Uterus (tissue), 4 donors: ENCODE data around the gene LETM1. TPM values are rescaled to one million over a fixed set of nuclear protein-coding genes. Genes with fewer than 3 reads are reported as not detected.

ENCODE experiments used
- DNase-seq, 2 donors: peaks; one replicate each; pipeline ENCODE4 v3.0.0-alpha.2; 2019 to 2020
- H3K27ac ChIP-seq, 2 donors: fragments of 200-600 bp; sonication (generic); 1 replicate in 1 of 2; 2 replicates in 1 of 2; pipeline ENCODE4 v1.5.1; 2016 to 2018
- H3K27me3 ChIP-seq, 2 donors: fragments of 200-600 bp; sonication (generic); one replicate each; pipeline ENCODE4 v1.5.1; 2018 to 2019; ENCODE audit warnings: control low read depth in 1 of 2
- H3K36me3 ChIP-seq, 2 donors: fragments of 200-600 bp; sonication (generic); one replicate each; pipeline ENCODE4 v1.5.1; 2019; ENCODE audit warnings: control low read depth in 1 of 2
- H3K4me1 ChIP-seq, 2 donors: fragments of 200-600 bp; sonication (generic); one replicate each; pipeline ENCODE4 v1.5.1; 2018 to 2019; ENCODE audit warnings: control low read depth in 1 of 2
- H3K4me3 ChIP-seq, 2 donors: fragments of 200-600 bp; sonication (generic); 1 replicate in 1 of 2; 2 replicates in 1 of 2; pipeline ENCODE4 v1.5.1; 2018 to 2019; ENCODE audit warnings: mild to moderate bottlenecking in 1 of 2
- H3K9me3 ChIP-seq, 2 donors: fragments of 200-600 bp; sonication (generic); one replicate each; pipeline ENCODE4 v1.5.1; 2019; ENCODE audit warnings: control low read depth in 1 of 2
- CTCF ChIP-seq, 4 experiments: fragments of 200-600 bp in 2 of 4; fragments of 450-650 bp in 2 of 4; sonication (generic) in 2 of 4; IDR thresholded peaks; one replicate each; pipeline ENCODE4 v1.5.1; 2016 to 2019; ENCODE audit warnings: antibody characterized with exemption in 4 of 4, mild to moderate bottlenecking in 2 of 4, moderate library complexity in 1 of 4
- POLR2A ChIP-seq, 2 donors: fragments of 450-650 bp; IDR thresholded peaks; one replicate each; pipeline ENCODE4 v1.6.1; 2016; ENCODE audit warnings: antibody characterized with exemption in 2 of 2, mild to moderate bottlenecking in 1 of 2, moderate library complexity in 1 of 2
- intact Hi-C: fragments of 100-400 bp; cut with DNase I; formaldehyde crosslinking; loops from one replicate; pipeline ENCODE4 v1.15.1; 2023; ENCODE audit warnings: low total_unique reads
- total RNA-seq, 4 donors: library from RNA; depleted of rRNA in 3 of 4; stranded (reverse); fragments of >200 nt in 3 of 4; gene quantifications; one replicate each; pipeline versions ENCODE4 v1.1.0 to v1.2.4, GENCODE V29; 2014 to 2023
- donor health status: DM: yes; HTN: yes; CAD: no.

LETM1 gene
- total RNA-seq, 4 donors from 2014 or later, result 12.4 to 44.3 (median 31.3) TPM

GRCh38 chr4:1812720-1813119, 43.2 kb downstream of the LETM1 start:
- TF ChIP-seq CTCF (IDR thresholded peaks at IDR 0.05), result no peak
- no peak for TF ChIP-seq POLR2A (IDR thresholded peaks at IDR 0.05)

GRCh38 chr4:1810765-1811164, 45.2 kb downstream of the LETM1 start:
- H3K36me3 ChIP-seq, result no peaks in the 10 kb centered on the region
- DNase-seq, result no peak
- no peak overlapping the region for H3K27ac ChIP-seq
- intact Hi-C loops, result no loop called here
- no peaks in the 10 kb centered on the region for H3K4me1 ChIP-seq
- H3K27me3 ChIP-seq, result no peaks in the 10 kb centered on the region
- no peak overlapping the region for H3K4me3 ChIP-seq
- no peaks in the 10 kb centered on the region for H3K9me3 ChIP-seq
- TF ChIP-seq CTCF (IDR thresholded peaks at IDR 0.05), result no peak
- no peak for TF ChIP-seq POLR2A (IDR thresholded peaks at IDR 0.05)

More at GRCh38 chr4:1812720-1813119, 43.2 kb downstream of the LETM1 start:
- H3K4me1 ChIP-seq, result no peaks in the 10 kb centered on the region
- H3K4me3 ChIP-seq, result no peak overlapping the region
- no peak overlapping the region for H3K27ac ChIP-seq
- no peak for DNase-seq
- no peaks in the 10 kb centered on the region for H3K36me3 ChIP-seq
- intact Hi-C loops, result no loop called here
- no peaks in the 10 kb centered on the region for H3K9me3 ChIP-seq
- no peaks in the 10 kb centered on the region for H3K27me3 ChIP-seq

- H3K4me1 ChIP-seq, result no peaks in the 10 kb centered on the region
- no peak overlapping the region for H3K27ac ChIP-seq
- intact Hi-C loops, result no loop called here
- H3K9me3 ChIP-seq, result no peaks in the 10 kb centered on the region
- TF ChIP-seq CTCF (IDR thresholded peaks at IDR 0.05) (peak; percentile 50 to 68 (median 60)), POLR2A (IDR thresholded peaks at IDR 0.05) (no peak)
- peak in 1 of 2 donors; percentile 37 for DNase-seq
- H3K4me3 ChIP-seq, result no peak overlapping the region
- H3K27me3 ChIP-seq, result no peaks in the 10 kb centered on the region
- no peaks in the 10 kb centered on the region for H3K36me3 ChIP-seq
These were observed 46.0 kb downstream of the LETM1 start for GRCh38 chr4:1809754-1810502.

- Histone ChIP-seq H3K27me3 (no peaks in the 10 kb centered on the region), H3K36me3 (no peaks in the 10 kb centered on the region), H3K4me1 (no peaks in the 10 kb centered on the region), H3K27ac (no peak overlapping the region), H3K9me3 (no peaks in the 10 kb centered on the region), H3K4me3 (no peak overlapping the region)
- no peak for TF ChIP-seq POLR2A (IDR thresholded peaks at IDR 0.05)
- TF ChIP-seq CTCF (IDR thresholded peaks at IDR 0.05), result no peak
- intact Hi-C loops, result no loop called here
- no peak for DNase-seq
These were observed 46.9 kb downstream of the LETM1 start for GRCh38 chr4:1808851-1809753.

GRCh38 chr4:1808396-1808795, 47.6 kb downstream of the LETM1 start:
- H3K4me3 ChIP-seq, result no peak overlapping the region
- TF ChIP-seq POLR2A (IDR thresholded peaks at IDR 0.05) (no peak), CTCF (IDR thresholded peaks at IDR 0.05) (no peak)
- no peaks in the 10 kb centered on the region for H3K27me3 ChIP-seq
- no peak overlapping the region for H3K27ac ChIP-seq
- intact Hi-C loops, result no loop called here
- H3K36me3 ChIP-seq, result no peaks in the 10 kb centered on the region
- no peak for DNase-seq
- H3K9me3 ChIP-seq, result no peaks in the 10 kb centered on the region
- no peaks in the 10 kb centered on the region for H3K4me1 ChIP-seq
